Measurements from ENCODE around the gene DACH2.

DACH2 gene

DNA sequence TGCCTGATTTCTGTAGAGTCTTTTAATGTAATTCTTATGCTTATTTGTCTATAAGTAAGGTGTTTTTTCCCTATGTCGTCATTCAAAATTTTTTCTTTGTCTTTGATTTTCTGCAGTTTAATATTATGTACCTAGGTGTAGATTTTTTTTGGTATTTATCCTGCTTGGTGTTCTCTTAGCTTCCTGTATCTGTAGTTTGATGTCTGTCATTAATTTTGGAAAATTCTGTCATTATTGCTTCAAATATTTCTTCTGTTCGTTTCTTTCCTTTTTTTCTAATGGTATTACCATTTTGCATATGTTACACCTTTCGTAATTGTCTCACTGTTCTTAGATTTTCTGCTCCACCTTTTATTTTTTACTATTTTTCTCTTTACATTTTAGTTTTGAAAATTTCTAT, 696.9 kb downstream of the DACH2 start:
- Histone ChIP-seq H4K20me1 (ENCODE audit: insufficient read depth, low read length, poor library complexity, severe bottlenecking) (no peaks in the 10 kb centered on the region), H3K4me2 (ENCODE audit: low read depth, low read length, poor library complexity, severe bottlenecking) (no peak overlapping the region), H3K27me3 (ENCODE audit: insufficient read depth, low read length, poor library complexity, severe bottlenecking) (no peaks in the 10 kb centered on the region), H3K9me3 (ENCODE audit: insufficient read depth, low read depth, low read length) (no peaks in the 10 kb centered on the region), H3K4me3 (ENCODE audit: low read length, poor library complexity, severe bottlenecking) (no peak overlapping the region), H2AFZ (ENCODE audit: low read length) (no peak overlapping the region), H3F3A (ENCODE audit: low read depth) (no peaks in the 10 kb centered on the region), H3K4me1 (ENCODE audit: insufficient read depth, low read length, poor library complexity, severe bottlenecking) (no peaks in the 10 kb centered on the region), H3K9me2 (replicated peaks; ENCODE audit: low read depth, low read length) (no peaks in the 10 kb centered on the region), H3K36me3 (ENCODE audit: insufficient read depth, low read length) (no peaks in the 10 kb centered on the region), H3K9ac (ENCODE audit: low read depth, low read length, poor library complexity, severe bottlenecking) (no peak overlapping the region), H3K79me2 (ENCODE audit: insufficient read depth, low read length) (no peaks in the 10 kb centered on the region)
- no peak for TF ChIP-seq EZH2phosphoT487 (IDR thresholded peaks at IDR 0.05; ENCODE audit: borderline replicate concordance)
- TF ChIP-seq, protein P1, sequence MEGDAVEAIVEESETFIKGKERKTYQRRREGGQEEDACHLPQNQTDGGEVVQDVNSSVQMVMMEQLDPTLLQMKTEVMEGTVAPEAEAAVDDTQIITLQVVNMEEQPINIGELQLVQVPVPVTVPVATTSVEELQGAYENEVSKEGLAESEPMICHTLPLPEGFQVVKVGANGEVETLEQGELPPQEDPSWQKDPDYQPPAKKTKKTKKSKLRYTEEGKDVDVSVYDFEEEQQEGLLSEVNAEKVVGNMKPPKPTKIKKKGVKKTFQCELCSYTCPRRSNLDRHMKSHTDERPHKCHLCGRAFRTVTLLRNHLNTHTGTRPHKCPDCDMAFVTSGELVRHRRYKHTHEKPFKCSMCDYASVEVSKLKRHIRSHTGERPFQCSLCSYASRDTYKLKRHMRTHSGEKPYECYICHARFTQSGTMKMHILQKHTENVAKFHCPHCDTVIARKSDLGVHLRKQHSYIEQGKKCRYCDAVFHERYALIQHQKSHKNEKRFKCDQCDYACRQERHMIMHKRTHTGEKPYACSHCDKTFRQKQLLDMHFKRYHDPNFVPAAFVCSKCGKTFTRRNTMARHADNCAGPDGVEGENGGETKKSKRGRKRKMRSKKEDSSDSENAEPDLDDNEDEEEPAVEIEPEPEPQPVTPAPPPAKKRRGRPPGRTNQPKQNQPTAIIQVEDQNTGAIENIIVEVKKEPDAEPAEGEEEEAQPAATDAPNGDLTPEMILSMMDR (conservative IDR thresholded peaks at IDR 0.05; ENCODE audit: low read length): no peak

Measured in Loucy (cell line).